Measurements from ENCODE around the gene KCNJ6. TPM values are rescaled to one million over a fixed set of nuclear protein-coding genes. Genes with fewer than 3 reads are reported as not detected.

KCNJ6 gene
- total and polyA plus RNA-seq, 2 experiments from 2014 or later = 0.07 to 0.46 TPM

GRCh38 chr21:37787456-37787855 lies 128.8 kb downstream of the KCNJ6 start:
- no peak for DNase-seq (ENCODE audit: low spot score)
- Histone ChIP-seq H3K27me3 (no peaks in the 10 kb centered on the region), H3K4me2 (no peak overlapping the region), H3K79me2 (no peaks in the 10 kb centered on the region), H3K4me1 (ENCODE audit: insufficient read depth) (no peaks in the 10 kb centered on the region), H3K9me3 (ENCODE audit: low read depth) (no peaks in the 10 kb centered on the region), H3K27ac (no peak overlapping the region), H3K9me2 (replicated peaks; ENCODE audit: insufficient read depth) (no peaks in the 10 kb centered on the region), H3K36me3 (replicated peaks; ENCODE audit: insufficient read depth, low read depth) (no peaks in the 10 kb centered on the region), H4K20me1 (ENCODE audit: insufficient read depth, poor library complexity, severe bottlenecking) (no peaks in the 10 kb centered on the region), H2AFZ (no peak overlapping the region), H3K4me3 (no peak overlapping the region)
- TF ChIP-seq EZH2phosphoT487 (IDR thresholded peaks at IDR 0.05; ENCODE audit: low read depth, severe bottlenecking, unreplicated experiment) (no peak), EZH2 (IDR thresholded peaks at IDR 0.05; ENCODE audit: borderline replicate concordance) (no peak), CTCF (IDR thresholded peaks at IDR 0.05; ENCODE audit: poor library complexity) (no peak)
- 81% methylated on average over 1 of the region's 1 CpG for WGBS (ENCODE audit: low lambda C conversion rate, missing lambda C conversion rate)

GRCh38 chr21:37784591-37785318 lies 131.5 kb downstream of the KCNJ6 start:
- no peak for DNase-seq (ENCODE audit: low spot score)
- Histone ChIP-seq H3K4me1 (ENCODE audit: insufficient read depth) (no peaks in the 10 kb centered on the region), H2AFZ (no peak overlapping the region), H3K79me2 (no peaks in the 10 kb centered on the region), H3K4me2 (no peak overlapping the region), H4K20me1 (ENCODE audit: insufficient read depth, poor library complexity, severe bottlenecking) (no peaks in the 10 kb centered on the region), H3K36me3 (replicated peaks; ENCODE audit: insufficient read depth, low read depth) (no peaks in the 10 kb centered on the region), H3K27me3 (no peaks in the 10 kb centered on the region), H3K9me3 (ENCODE audit: low read depth) (no peaks in the 10 kb centered on the region), H3K4me3 (no peak overlapping the region), H3K9me2 (replicated peaks; ENCODE audit: insufficient read depth) (no peaks in the 10 kb centered on the region), H3K27ac (no peak overlapping the region)
- 83% methylated on average over 7 of the region's 7 CpGs for WGBS (ENCODE audit: low lambda C conversion rate, missing lambda C conversion rate)
- TF ChIP-seq CTCF (IDR thresholded peaks at IDR 0.05; ENCODE audit: poor library complexity) (no peak), EZH2 (IDR thresholded peaks at IDR 0.05; ENCODE audit: borderline replicate concordance) (no peak), EZH2phosphoT487 (IDR thresholded peaks at IDR 0.05; ENCODE audit: low read depth, severe bottlenecking, unreplicated experiment) (no peak)

GRCh38 chr21:37783016-37783415 lies 133.2 kb downstream of the KCNJ6 start:
- Histone ChIP-seq H3K9me2 (replicated peaks; ENCODE audit: insufficient read depth) (no peaks in the 10 kb centered on the region), H3K9me3 (ENCODE audit: low read depth) (no peaks in the 10 kb centered on the region), H2AFZ (no peak overlapping the region), H3K4me1 (ENCODE audit: insufficient read depth) (no peaks in the 10 kb centered on the region), H3K4me2 (no peak overlapping the region), H3K27me3 (peaks cover 2% of the 10 kb centered on the region), H4K20me1 (ENCODE audit: insufficient read depth, poor library complexity, severe bottlenecking) (no peaks in the 10 kb centered on the region), H3K27ac (no peak overlapping the region), H3K4me3 (no peak overlapping the region), H3K36me3 (replicated peaks; ENCODE audit: insufficient read depth, low read depth) (no peaks in the 10 kb centered on the region), H3K79me2 (no peaks in the 10 kb centered on the region)
- WGBS (ENCODE audit: low lambda C conversion rate, missing lambda C conversion rate) = 92% methylated on average over 6 of the region's 6 CpGs
- no peak for TF ChIP-seq CTCF (IDR thresholded peaks at IDR 0.05; ENCODE audit: poor library complexity)
- TF ChIP-seq EZH2phosphoT487 (IDR thresholded peaks at IDR 0.05; ENCODE audit: low read depth, severe bottlenecking, unreplicated experiment) = no peak
- no peak for TF ChIP-seq EZH2 (IDR thresholded peaks at IDR 0.05; ENCODE audit: borderline replicate concordance)
- no peak for DNase-seq (ENCODE audit: low spot score)

All from hepatocyte (in vitro differentiated cells).